ENCODE data around the gene PAK2.

- TF ChIP-seq CTCF (IDR thresholded peaks at IDR 0.05) (no peak), MAX (CRISPR knock-in tag; IDR thresholded peaks at IDR 0.05) (no peak), ATF3 (CRISPR knock-in tag; conservative IDR thresholded peaks at IDR 0.05) (no peak), NFYB (CRISPR knock-in tag; conservative IDR thresholded peaks at IDR 0.05; ENCODE audit: low read depth) (no peak), FOXP1 (CRISPR knock-in tag; IDR thresholded peaks at IDR 0.05; ENCODE audit: borderline replicate concordance) (no peak), TP53 (CRISPR knock-in tag; IDR thresholded peaks at IDR 0.05) (no peak), SP1 (CRISPR knock-in tag; conservative IDR thresholded peaks at IDR 0.05) (no peak), USF1 (CRISPR knock-in tag; IDR thresholded peaks at IDR 0.05) (no peak)
These were observed 25.8 kb downstream of the PAK2 start for GRCh38 chr3:196765454-196765853.

All from WTC11 (cell line).